Spleen (tissue), 13 donors: ENCODE measurements around the gene NME3. TPM values are rescaled to one million over a fixed set of nuclear protein-coding genes. Genes with fewer than 3 reads are reported as not detected.

ENCODE experiments used
- DNase-seq: peaks from one replicate; pipeline ENCODE4 v3.0.0-alpha.2; 2020
- H3K27ac ChIP-seq, 8 donors: fragments of 200-600 bp; sonication (generic) in 7 of 8; 1 replicate in 4 of 8; 2 replicates in 4 of 8; pipeline versions ENCODE4 v1.5.0 to v1.8.0; 2016 to 2021; ENCODE audit warnings: inconsistent platforms in 4 of 8, mild to moderate bottlenecking in 4 of 8, moderate library complexity in 1 of 8
- H3K27me3 ChIP-seq, 7 donors: fragments of 200-600 bp; sonication (generic) in 6 of 7; replicated peaks in 1 of 7; 1 replicate in 4 of 7; 2 replicates in 3 of 7; pipeline versions ENCODE4 v1.5.0 to v1.8.0; 2016 to 2021; ENCODE audit warnings: inconsistent platforms in 3 of 7, mild to moderate bottlenecking in 1 of 7
- H3K36me3 ChIP-seq, 6 donors: fragments of 200-600 bp; sonication (generic) in 5 of 6; 1 replicate in 4 of 6; 2 replicates in 2 of 6; pipeline versions ENCODE4 v1.5.0 to v1.8.0; 2016 to 2021; ENCODE audit warnings: inconsistent platforms in 2 of 6
- H3K4me1 ChIP-seq, 6 donors: fragments of 200-600 bp; sonication (generic) in 5 of 6; 1 replicate in 3 of 6; 2 replicates in 3 of 6; pipeline versions ENCODE4 v1.5.0 to v1.8.0; 2016 to 2021; ENCODE audit warnings: inconsistent platforms in 3 of 6
- H3K4me3 ChIP-seq, 8 donors: fragments of 200-600 bp; sonication (generic) in 7 of 8; 1 replicate in 4 of 8; 2 replicates in 4 of 8; pipeline versions ENCODE4 v1.5.0 to v1.8.0; 2016 to 2021; ENCODE audit warnings: inconsistent platforms in 4 of 8, mild to moderate bottlenecking in 4 of 8, moderate library complexity in 2 of 8
- H3K9me3 ChIP-seq, 8 donors: fragments of 200-600 bp; sonication (generic) in 7 of 8; 1 replicate in 4 of 8; 2 replicates in 4 of 8; pipeline versions ENCODE4 v1.5.0 to v1.8.0; 2016 to 2021; ENCODE audit warnings: inconsistent platforms in 4 of 8
- POLR2A ChIP-seq, 3 donors: fragments of 450-650 bp; IDR thresholded peaks; one replicate each; pipeline ENCODE4 v1.5.1; 2017; ENCODE audit warnings: antibody characterized with exemption in 3 of 3, mild to moderate bottlenecking in 1 of 3
- POLR2AphosphoS5 ChIP-seq, 3 donors: sonication (generic); formaldehyde crosslinking; IDR thresholded peaks; one replicate each; pipeline ENCODE4 v1.5.1; 2017; ENCODE audit warnings: antibody characterized with exemption in 3 of 3
- WGBS, 5 donors: extraction: QIAGEN DNeasy Blood & Tissue Kit in 3 of 5; methylation state at CpG; one replicate each; pipeline versions ENCODE4 v1.1.5 to v1.1.7; 2013 to 2018; 5-methylcytosine and 5-hydroxymethylcytosine counted together
- intact Hi-C: fragments of 100-400 bp; cut with DNase I; formaldehyde crosslinking; loops from one replicate; pipeline ENCODE4 v1.15.0; 2023; ENCODE audit warnings: low total_unique reads
- long read RNA-seq, 2 donors: transcript quantifications; one replicate each; lab custom pipeline, GENCODE V29; 2026
- polyA plus RNA-seq, 3 donors: library from polyadenylated mRNA; stranded (reverse); fragments of 200-250 nt; gene quantifications; one replicate each; pipeline ENCODE4 v1.2.1, GENCODE V29; 2013
- total RNA-seq, 7 donors: library from RNA; depleted of rRNA in 3 of 7; stranded (reverse); fragments of >200 nt in 3 of 7; fragmentation: NEBNext Ultra II Directional in 4 of 7; extraction: Animal tissue kit (Norgen Biotek cat#: 25700) in 4 of 7; gene quantifications; one replicate each; pipeline versions ENCODE4 v1.1.0 to v1.2.1, GENCODE V29; 2016 to 2021
- TF ChIP-seq, protein P1 (sequence below), 11 experiments: fragments of 200-600 bp in 7 of 11; fragments of 450-650 bp in 4 of 11; sonication (generic) in 4 of 11; IDR thresholded peaks in 8 of 11; conservative IDR thresholded peaks in 3 of 11; 1 replicate in 7 of 11; 2 replicates in 4 of 11; pipeline versions ENCODE4 v1.4.0 to v1.8.0; 2016 to 2021; ENCODE audit warnings: antibody characterized with exemption in 11 of 11, inconsistent platforms in 4 of 11, mild to moderate bottlenecking in 1 of 11
- donor health status: healthy with polysubstance abuse.
- donor health status: DM: no; HTN: no; CAD: no; lungs with moderate emphysema.
- donor health status: DM: no; HTN: no; CAD: no.
- donor health status: Bipolar disorder and iron deficiency.
- donor health status: healthy.
- donor health status: DM: no; HTN: no; CAD: no.
- donor health status: DM: yes; HTN: yes; CAD: no.

The NME3 gene
- total RNA-seq (10 to 100 TPM; 51.0 to 82.9 (median 68.4) TPM), polyA plus RNA-seq (100 to 1,000 TPM; 152 to 283 (median 256) TPM)
- long read RNA-seq, donor 1, transcript NME3-201 (5 exons, 1,069 nt): major isoform, 10 of 22 reads
- long read RNA-seq, donor 1, transcript NME3-202 (3 exons, 1,014 nt): minor isoform, 5 of 22 reads
- long read RNA-seq, donor 1, partial matches to known transcripts: 0 of 22 reads
- long read RNA-seq, donor 1, other reads (novel, unspliced or antisense): 0 of 22 reads
- long read RNA-seq, donor 2, transcript NME3-209 (4 exons, 913 nt): minor isoform, 7 of 33 reads
- long read RNA-seq, donor 2, transcript NME3-201 (5 exons, 1,069 nt): major isoform, 19 of 33 reads
- long read RNA-seq, donor 2, partial matches to known transcripts: 0 of 33 reads
- long read RNA-seq, donor 2, other reads (novel, unspliced or antisense): 0 of 33 reads

GRCh38 chr16:1771188-1771863 lies at the start of gene NME3:
Gene NME3, minus strand, starts transcription at chr16:1771543. Its CDS starts 9 bp downstream, at chr16:1771534.
- WGBS, 5 donors: 0 to 1% (median 1%) methylated on average over 4 to 79 of the region's 79 CpGs
- intact Hi-C loops: no loop called here
- peak; percentile 95 for DNase-seq
- Histone ChIP-seq H3K27me3 (no peaks in the 10 kb centered on the region), H3K4me1 (peaks cover 23 to 69% (median 43%) of the 10 kb centered on the region in 6 donors), H3K36me3 (peaks cover 0 to 53% (median 40%) of the 10 kb centered on the region in 6 donors), H3K9me3 (no peaks in the 10 kb centered on the region), H3K4me3 (peak within 1 kb of the TSS; percentile 96 to 100 (median 99)), H3K27ac (peak within 1 kb of the TSS; percentile 89 to 97 (median 96))
- TF ChIP-seq POLR2A (IDR thresholded peaks at IDR 0.05) (no peak), POLR2AphosphoS5 (IDR thresholded peaks at IDR 0.05) (no peak)
- TF ChIP-seq, protein P1, sequence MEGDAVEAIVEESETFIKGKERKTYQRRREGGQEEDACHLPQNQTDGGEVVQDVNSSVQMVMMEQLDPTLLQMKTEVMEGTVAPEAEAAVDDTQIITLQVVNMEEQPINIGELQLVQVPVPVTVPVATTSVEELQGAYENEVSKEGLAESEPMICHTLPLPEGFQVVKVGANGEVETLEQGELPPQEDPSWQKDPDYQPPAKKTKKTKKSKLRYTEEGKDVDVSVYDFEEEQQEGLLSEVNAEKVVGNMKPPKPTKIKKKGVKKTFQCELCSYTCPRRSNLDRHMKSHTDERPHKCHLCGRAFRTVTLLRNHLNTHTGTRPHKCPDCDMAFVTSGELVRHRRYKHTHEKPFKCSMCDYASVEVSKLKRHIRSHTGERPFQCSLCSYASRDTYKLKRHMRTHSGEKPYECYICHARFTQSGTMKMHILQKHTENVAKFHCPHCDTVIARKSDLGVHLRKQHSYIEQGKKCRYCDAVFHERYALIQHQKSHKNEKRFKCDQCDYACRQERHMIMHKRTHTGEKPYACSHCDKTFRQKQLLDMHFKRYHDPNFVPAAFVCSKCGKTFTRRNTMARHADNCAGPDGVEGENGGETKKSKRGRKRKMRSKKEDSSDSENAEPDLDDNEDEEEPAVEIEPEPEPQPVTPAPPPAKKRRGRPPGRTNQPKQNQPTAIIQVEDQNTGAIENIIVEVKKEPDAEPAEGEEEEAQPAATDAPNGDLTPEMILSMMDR (IDR thresholded peaks at IDR 0.05 in 8 of 11, conservative IDR thresholded peaks at IDR 0.05 in 3 of 11): peak in 1 of 11 experiments; percentile 35

GRCh38 chr16:1820946-1821290 lies 49.6 kb upstream of the NME3 start:
- no peak for TF ChIP-seq POLR2A (IDR thresholded peaks at IDR 0.05)
- TF ChIP-seq, protein P1 (IDR thresholded peaks at IDR 0.05 in 8 of 11, conservative IDR thresholded peaks at IDR 0.05 in 3 of 11): no peak
- TF ChIP-seq POLR2AphosphoS5 (IDR thresholded peaks at IDR 0.05): no peak
- Histone ChIP-seq H3K27ac (no peak overlapping the region), H3K4me3 (no peak overlapping the region), H3K9me3 (no peaks in the 10 kb centered on the region), H3K4me1 (peaks cover 11 to 39% (median 24%) of the 10 kb centered on the region in 6 donors), H3K36me3 (peaks cover 0 to 72% (median 63%) of the 10 kb centered on the region in 6 donors), H3K27me3 (no peaks in the 10 kb centered on the region)
- intact Hi-C loops: no loop called here
- WGBS, 5 donors: 92 to 97% (median 95%) methylated on average over 4 to 12 of the region's 12 CpGs
- DNase-seq: no peak

GRCh38 chr16:1820096-1820945 lies 49.0 kb upstream of the NME3 start:
- H3K36me3 ChIP-seq: peaks cover 0 to 78% (median 68%) of the 10 kb centered on the region in 6 donors
- no peaks in the 10 kb centered on the region for H3K9me3 ChIP-seq
- intact Hi-C loops: no loop called here
- 91 to 96% (median 94%) methylated on average over 11 to 25 of the region's 25 CpGs for WGBS, 5 donors
- H3K27ac ChIP-seq: no peak overlapping the region
- peak; percentile 64 for DNase-seq
- no peaks in the 10 kb centered on the region for H3K27me3 ChIP-seq
- TF ChIP-seq, protein P1 (IDR thresholded peaks at IDR 0.05 in 8 of 11, conservative IDR thresholded peaks at IDR 0.05 in 3 of 11): no peak
- TF ChIP-seq POLR2A (IDR thresholded peaks at IDR 0.05): no peak
- no peak for TF ChIP-seq POLR2AphosphoS5 (IDR thresholded peaks at IDR 0.05)
- no peak overlapping the region for H3K4me3 ChIP-seq
- peaks cover 6 to 33% (median 18%) of the 10 kb centered on the region in 6 donors for H3K4me1 ChIP-seq
